ENCODE measurements around the gene CAMTA1. TPM values are rescaled to one million over a fixed set of nuclear protein-coding genes. Genes with fewer than 3 reads are reported as not detected.

The CAMTA1 gene
- total RNA-seq, 2 experiments from 2014 or later = 45.5 to 45.6 TPM

DNA sequence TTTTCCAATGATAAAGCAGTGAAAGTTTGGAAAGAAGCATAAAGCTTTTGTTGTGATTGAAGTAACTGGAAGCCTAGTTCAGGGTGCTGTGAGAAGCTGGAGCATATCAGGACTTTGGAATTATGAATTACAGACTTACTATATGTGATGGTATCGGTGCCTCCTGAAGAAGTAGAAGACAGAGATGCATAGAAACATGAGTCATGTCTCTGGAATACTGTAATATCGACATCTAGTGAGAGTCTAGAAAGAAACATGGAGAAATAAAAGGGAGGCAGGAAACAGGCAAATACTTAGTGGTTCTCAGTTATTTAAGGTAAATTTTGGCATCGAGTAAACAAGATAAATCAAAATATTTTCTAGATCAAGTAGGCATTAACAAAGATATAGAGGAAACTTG, 103.0 kb downstream of the CAMTA1 start:
- Mint-ChIP-seq H3K27me3 (no peaks in the 10 kb centered on the region), H3K9me3 (no peaks in the 10 kb centered on the region), H3K4me1 (peaks cover 3% of the 10 kb centered on the region), H3K4me3 (no peak overlapping the region), H3K27ac (no peak overlapping the region), H3K36me3 (no peaks in the 10 kb centered on the region)
- ATAC-seq (ENCODE audit: low read depth) (no peak), DNase-seq (no peak)
- POLR2A ChIA-PET = no interaction called here

- H3K4me1 Mint-ChIP-seq = peaks cover 3% of the 10 kb centered on the region
- DNase-seq = no peak
- H3K27ac Mint-ChIP-seq = no peak overlapping the region
- POLR2A ChIA-PET = no interaction called here
- H3K27me3 Mint-ChIP-seq = no peaks in the 10 kb centered on the region
- H3K4me3 Mint-ChIP-seq = no peak overlapping the region
- ATAC-seq (ENCODE audit: low read depth) = no peak
- no peaks in the 10 kb centered on the region for H3K9me3 Mint-ChIP-seq
- no peaks in the 10 kb centered on the region for H3K36me3 Mint-ChIP-seq
These were observed 103.6 kb downstream of the CAMTA1 start for GRCh38 chr1:6888870-6889269.

DNA sequence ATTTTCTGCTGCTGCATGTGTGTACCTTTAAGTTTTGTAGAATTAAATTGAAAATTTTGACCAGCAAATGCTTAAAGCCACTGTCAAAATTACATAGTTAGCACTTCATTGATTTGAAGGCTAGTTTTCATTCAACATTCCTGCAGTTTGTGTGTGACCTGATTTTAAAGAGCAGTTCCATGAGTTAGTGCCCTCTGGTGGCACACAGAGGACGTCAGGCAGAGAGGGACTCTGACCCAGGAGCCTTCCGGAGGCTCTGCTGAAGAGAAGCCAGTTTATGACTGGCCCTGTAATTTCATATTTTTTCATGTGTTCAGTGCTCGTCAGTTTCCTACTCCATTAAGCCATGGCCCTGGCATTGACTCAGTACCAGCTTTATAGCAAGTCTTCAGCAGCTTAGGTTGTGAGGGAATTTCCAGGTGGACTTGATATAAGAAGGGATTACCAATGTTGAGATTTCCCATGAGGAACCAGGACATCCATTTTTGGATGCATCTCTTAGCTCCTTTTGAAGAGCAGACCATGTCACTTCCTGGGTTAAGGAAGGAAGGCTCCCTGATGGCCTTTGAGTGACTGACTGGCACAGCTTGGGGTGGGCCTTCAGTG, 104.7 kb downstream of the CAMTA1 start:
- H3K27ac Mint-ChIP-seq = no peak overlapping the region
- no peak for ATAC-seq (ENCODE audit: low read depth)
- H3K4me1 Mint-ChIP-seq = peaks cover 3% of the 10 kb centered on the region
- no peaks in the 10 kb centered on the region for H3K27me3 Mint-ChIP-seq
- H3K36me3 Mint-ChIP-seq = no peaks in the 10 kb centered on the region
- no peaks in the 10 kb centered on the region for H3K9me3 Mint-ChIP-seq
- H3K4me3 Mint-ChIP-seq = no peak overlapping the region
- POLR2A ChIA-PET = interaction anchor here (0.9 kb wide), 1 partner anchor 94 kb away, joined by 3 read pairs; no protein-coding TSS in a partner anchor
- DNase-seq = no peak

DNA sequence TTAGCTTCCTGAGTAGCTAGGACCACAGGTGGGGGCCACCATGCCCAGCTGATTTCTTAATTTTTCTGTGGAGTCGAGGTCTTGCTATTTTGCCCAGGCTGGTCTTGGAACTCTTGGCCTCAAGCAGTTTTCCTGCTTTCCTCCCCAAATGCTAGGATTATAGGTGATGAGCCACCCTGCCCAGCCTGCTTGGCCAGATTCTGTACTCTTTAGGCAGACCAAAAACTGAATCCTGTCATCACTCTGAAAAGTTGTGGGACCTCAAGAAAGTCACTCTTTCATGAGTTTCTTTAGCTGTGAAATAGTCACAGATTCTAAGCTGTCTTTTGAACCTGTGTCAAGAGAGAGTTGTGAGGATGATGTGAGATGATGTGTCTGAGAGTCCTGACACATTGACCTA, 105.4 kb downstream of the CAMTA1 start:
- no peak for DNase-seq
- Mint-ChIP-seq H3K27me3 (no peaks in the 10 kb centered on the region), H3K4me1 (peaks cover 3% of the 10 kb centered on the region), H3K36me3 (no peaks in the 10 kb centered on the region), H3K27ac (no peak overlapping the region), H3K9me3 (no peaks in the 10 kb centered on the region), H3K4me3 (no peak overlapping the region)
- POLR2A ChIA-PET = no interaction called here
- no peak for ATAC-seq (ENCODE audit: low read depth)

DNA sequence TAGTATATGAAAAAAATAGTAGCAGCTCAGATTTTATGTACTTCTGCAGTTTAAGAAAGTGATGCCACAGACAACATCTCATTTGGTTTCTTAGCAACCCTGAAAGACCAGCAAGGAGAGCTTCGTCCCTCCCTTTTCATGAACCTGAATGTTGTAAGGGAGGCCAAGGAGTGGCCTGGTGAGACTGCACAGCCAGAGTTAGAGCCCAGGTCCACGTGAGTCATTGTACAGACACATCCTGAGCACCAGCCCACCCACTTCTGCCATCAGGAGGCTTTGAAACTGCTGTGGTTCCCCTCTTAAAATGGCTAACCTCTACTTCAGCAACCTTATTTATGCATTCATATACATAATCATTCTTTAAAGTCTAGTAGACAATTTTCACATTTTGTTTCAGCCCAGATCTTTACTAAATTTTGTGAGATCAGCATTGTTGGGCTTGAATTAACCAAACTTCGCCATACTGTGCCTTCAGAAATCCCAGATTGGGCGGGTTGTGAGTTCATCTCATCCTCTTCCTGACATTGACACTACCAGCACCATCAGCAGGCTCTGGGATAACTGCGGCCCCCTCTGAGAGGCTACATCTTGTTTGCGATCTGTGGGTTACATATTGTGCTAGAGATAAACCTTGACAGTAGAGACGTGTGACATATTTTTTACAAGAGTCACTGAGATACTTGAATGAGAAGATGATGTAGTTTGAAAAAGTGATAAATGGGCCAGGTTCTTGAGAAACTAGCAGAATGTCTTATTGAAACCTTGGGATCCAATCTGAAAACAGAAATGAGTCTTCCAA, 106.7 kb downstream of the CAMTA1 start:
- Mint-ChIP-seq H3K9me3 (no peaks in the 10 kb centered on the region), H3K4me1 (peaks cover 3% of the 10 kb centered on the region), H3K27me3 (no peaks in the 10 kb centered on the region), H3K4me3 (no peak overlapping the region), H3K27ac (no peak overlapping the region), H3K36me3 (no peaks in the 10 kb centered on the region)
- ATAC-seq (ENCODE audit: low read depth) (no peak), DNase-seq (no peak)
- POLR2A ChIA-PET = no interaction called here

DNA sequence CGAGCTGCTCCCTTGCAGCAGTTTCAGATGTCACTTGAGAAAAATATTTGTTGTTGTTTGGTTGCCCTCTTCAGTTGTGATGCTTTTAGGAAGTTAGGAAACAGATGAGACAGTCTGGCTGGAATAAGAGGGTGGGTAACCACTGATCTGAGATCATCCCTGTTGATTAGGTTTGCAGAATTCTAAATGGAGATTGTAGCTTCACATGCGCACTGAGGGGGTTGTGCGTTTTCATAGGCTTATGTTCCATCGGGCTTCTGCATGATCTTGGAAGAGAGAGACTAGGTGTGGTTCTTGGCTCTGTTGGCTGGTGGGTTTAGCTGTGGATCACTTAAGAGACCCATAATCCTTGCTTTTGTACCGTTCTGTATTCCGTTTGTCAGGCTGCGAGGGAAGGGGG, 108.1 kb downstream of the CAMTA1 start:
- Mint-ChIP-seq H3K9me3 (no peaks in the 10 kb centered on the region), H3K36me3 (no peaks in the 10 kb centered on the region), H3K4me3 (no peak overlapping the region), H3K27ac (no peak overlapping the region), H3K27me3 (no peaks in the 10 kb centered on the region), H3K4me1 (peaks cover 3% of the 10 kb centered on the region)
- DNase-seq (no peak), ATAC-seq (ENCODE audit: low read depth) (no peak)
- POLR2A ChIA-PET = no interaction called here

GRCh38 chr1:6897138-6897537, 111.9 kb downstream of the CAMTA1 start:
- Mint-ChIP-seq H3K27ac (no peak overlapping the region), H3K9me3 (no peaks in the 10 kb centered on the region), H3K4me3 (no peak overlapping the region), H3K27me3 (peaks cover 2% of the 10 kb centered on the region), H3K36me3 (no peaks in the 10 kb centered on the region), H3K4me1 (no peaks in the 10 kb centered on the region)
- ATAC-seq (ENCODE audit: low read depth) (no peak), DNase-seq (no peak)
- POLR2A ChIA-PET = no interaction called here

- Mint-ChIP-seq H3K36me3 (peaks cover 2% of the 10 kb centered on the region), H3K4me3 (no peak overlapping the region), H3K9me3 (peaks cover 5% of the 10 kb centered on the region), H3K27ac (no peak overlapping the region), H3K4me1 (no peaks in the 10 kb centered on the region), H3K27me3 (peaks cover 5% of the 10 kb centered on the region)
- ATAC-seq (ENCODE audit: low read depth) (no peak), DNase-seq (no peak)
- POLR2A ChIA-PET = no interaction called here
These were observed 113.8 kb downstream of the CAMTA1 start for GRCh38 chr1:6898974-6899539.

DNA sequence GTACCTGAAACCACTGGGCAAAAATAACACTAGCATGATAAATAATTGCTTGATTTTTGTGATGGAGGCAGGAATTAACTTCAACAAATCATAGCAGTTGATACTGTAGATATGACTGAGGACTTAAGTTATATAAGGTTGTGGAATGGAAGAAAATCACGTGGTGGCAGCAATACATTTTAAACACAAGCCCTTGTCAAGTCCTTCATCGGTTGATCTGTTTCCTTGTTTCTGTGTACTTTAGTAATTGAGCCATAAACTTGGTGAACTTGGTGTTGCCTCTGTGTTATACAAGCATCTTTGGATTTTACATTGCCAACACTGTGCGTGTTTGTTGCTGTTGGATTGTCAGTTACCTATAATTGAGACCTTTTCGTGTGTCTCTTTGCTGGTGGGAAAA, 114.4 kb downstream of the CAMTA1 start:
- Mint-ChIP-seq H3K4me3 (no peak overlapping the region), H3K36me3 (peaks cover 2% of the 10 kb centered on the region), H3K27ac (no peak overlapping the region), H3K4me1 (no peaks in the 10 kb centered on the region), H3K9me3 (peaks cover 5% of the 10 kb centered on the region), H3K27me3 (peaks cover 5% of the 10 kb centered on the region)
- POLR2A ChIA-PET = no interaction called here
- no peak for DNase-seq
- ATAC-seq (ENCODE audit: low read depth) = no peak

GRCh38 chr1:6902153-6902552, 116.9 kb downstream of the CAMTA1 start:
- no peak for DNase-seq
- Mint-ChIP-seq H3K9me3 (peaks cover 5% of the 10 kb centered on the region), H3K4me3 (no peak overlapping the region), H3K4me1 (peaks cover 8% of the 10 kb centered on the region), H3K27ac (peak overlapping the region; percentile 59), H3K27me3 (peaks cover 10% of the 10 kb centered on the region), H3K36me3 (peaks cover 2% of the 10 kb centered on the region)
- POLR2A ChIA-PET = no interaction called here
- no peak for ATAC-seq (ENCODE audit: low read depth)

DNA sequence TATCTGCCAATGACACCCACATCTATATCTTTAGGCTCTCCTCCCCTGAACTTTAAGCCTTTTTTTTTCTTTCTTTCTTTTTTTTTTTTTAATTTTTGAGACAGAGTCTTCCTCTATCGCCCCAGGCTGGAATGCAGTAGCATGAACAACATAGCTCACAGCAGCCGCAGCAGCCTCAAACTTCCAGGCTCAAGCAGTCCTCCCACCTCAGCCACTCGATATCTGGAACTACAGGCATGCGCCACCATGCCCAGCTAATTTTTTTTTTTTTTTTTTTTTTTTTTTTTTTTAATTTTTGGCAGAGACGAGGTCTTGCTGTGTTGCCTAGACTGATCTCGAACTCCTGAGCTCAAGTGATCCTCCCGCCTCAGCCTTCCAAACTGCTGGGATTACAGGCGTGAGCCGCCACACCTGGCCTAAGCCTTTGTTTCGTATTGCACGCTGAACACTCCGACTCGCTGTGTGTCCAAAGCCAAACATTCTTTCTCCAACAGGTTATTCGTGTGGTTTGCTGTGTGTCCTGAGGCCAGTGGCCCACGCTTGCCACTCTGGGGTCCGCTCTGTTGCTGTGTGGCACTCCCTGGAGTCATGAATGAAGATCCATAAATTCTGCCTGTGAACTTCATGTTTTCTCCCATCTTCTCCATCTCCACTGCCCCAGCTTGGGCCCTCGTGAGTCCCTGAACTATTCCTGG, 119.4 kb downstream of the CAMTA1 start:
- peaks cover 12% of the 10 kb centered on the region for H3K27me3 Mint-ChIP-seq
- H3K36me3 Mint-ChIP-seq = peaks cover 2% of the 10 kb centered on the region
- DNase-seq = no peak
- POLR2A ChIA-PET = no interaction called here
- peaks cover 5% of the 10 kb centered on the region for H3K9me3 Mint-ChIP-seq
- no peak overlapping the region for H3K4me3 Mint-ChIP-seq
- ATAC-seq (ENCODE audit: low read depth) = no peak
- no peak overlapping the region for H3K27ac Mint-ChIP-seq
- peaks cover 9% of the 10 kb centered on the region for H3K4me1 Mint-ChIP-seq

- no peak overlapping the region for H3K4me3 Mint-ChIP-seq
- peaks cover 12% of the 10 kb centered on the region for H3K27me3 Mint-ChIP-seq
- no peak overlapping the region for H3K27ac Mint-ChIP-seq
- peaks cover 2% of the 10 kb centered on the region for H3K36me3 Mint-ChIP-seq
- peaks cover 5% of the 10 kb centered on the region for H3K9me3 Mint-ChIP-seq
- DNase-seq (no peak), ATAC-seq (ENCODE audit: low read depth) (no peak)
- H3K4me1 Mint-ChIP-seq = peaks cover 9% of the 10 kb centered on the region
- POLR2A ChIA-PET = no interaction called here
These were observed 120.1 kb downstream of the CAMTA1 start for GRCh38 chr1:6905331-6905730.

DNA sequence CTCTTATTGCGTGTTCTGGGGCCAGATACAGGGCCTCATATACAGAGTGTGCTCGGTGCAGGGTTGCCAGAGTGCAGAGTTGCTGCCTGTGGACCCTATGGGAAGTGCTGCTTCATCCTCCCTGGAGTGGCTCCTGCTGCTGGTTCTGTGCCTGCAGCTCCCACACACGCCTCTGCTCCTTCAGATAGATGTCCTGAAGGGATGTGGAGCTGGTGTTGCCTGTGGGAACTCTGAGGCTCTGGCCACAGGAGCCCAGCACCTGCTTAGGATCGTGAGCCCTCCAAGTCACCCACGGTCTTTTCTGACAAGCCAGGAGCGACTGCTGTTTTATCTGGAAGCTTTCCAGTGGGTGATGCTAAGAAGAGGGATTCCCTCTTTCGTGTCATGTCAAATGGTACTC, 120.5 kb downstream of the CAMTA1 start:
- Mint-ChIP-seq H3K4me1 (peaks cover 9% of the 10 kb centered on the region), H3K27me3 (peaks cover 12% of the 10 kb centered on the region), H3K9me3 (peaks cover 5% of the 10 kb centered on the region), H3K36me3 (peaks cover 2% of the 10 kb centered on the region), H3K4me3 (no peak overlapping the region), H3K27ac (no peak overlapping the region)
- POLR2A ChIA-PET = no interaction called here
- ATAC-seq (ENCODE audit: low read depth) (no peak), DNase-seq (no peak)

- H3K9me3 Mint-ChIP-seq = peaks cover 5% of the 10 kb centered on the region
- peaks cover 12% of the 10 kb centered on the region for H3K27me3 Mint-ChIP-seq
- no peak overlapping the region for H3K27ac Mint-ChIP-seq
- POLR2A ChIA-PET = no interaction called here
- no peak overlapping the region for H3K4me3 Mint-ChIP-seq
- ATAC-seq (ENCODE audit: low read depth) (no peak), DNase-seq (no peak)
- peaks cover 9% of the 10 kb centered on the region for H3K4me1 Mint-ChIP-seq
- H3K36me3 Mint-ChIP-seq = peaks cover 2% of the 10 kb centered on the region
These were observed 121.5 kb downstream of the CAMTA1 start for GRCh38 chr1:6906783-6907182.
